ENCODE results near the gene FYB1.

FYB1 gene

GRCh38 chr5:39200081-39200480 is 19.3 kb downstream of the FYB1 start:
- H3K4me3 ChIP-seq (ENCODE audit: low read depth, low read length) = no peak overlapping the region
- no peak for TF ChIP-seq CTCF (IDR thresholded peaks at IDR 0.05; ENCODE audit: insufficient read depth, low read depth, low read length, missing control alignments)
- no peak for DNase-seq (ENCODE audit: low read depth)

GRCh38 chr5:39199335-39199734 is 20.0 kb downstream of the FYB1 start:
- no peak for TF ChIP-seq CTCF (IDR thresholded peaks at IDR 0.05; ENCODE audit: insufficient read depth, low read depth, low read length, missing control alignments)
- H3K4me3 ChIP-seq (ENCODE audit: low read depth, low read length) = no peak overlapping the region
- no peak for DNase-seq (ENCODE audit: low read depth)

- TF ChIP-seq CTCF (IDR thresholded peaks at IDR 0.05; ENCODE audit: insufficient read depth, low read depth, low read length, missing control alignments) = no peak
- no peak for DNase-seq (ENCODE audit: low read depth)
- H3K4me3 ChIP-seq (ENCODE audit: low read depth, low read length) = no peak overlapping the region
Measured at GRCh38 chr5:39198127-39198526, 21.2 kb downstream of the FYB1 start.

- DNase-seq (ENCODE audit: low read depth) = no peak
- no peak overlapping the region for H3K4me3 ChIP-seq (ENCODE audit: low read depth, low read length)
- no peak for TF ChIP-seq CTCF (IDR thresholded peaks at IDR 0.05; ENCODE audit: insufficient read depth, low read depth, low read length, missing control alignments)
Measured at GRCh38 chr5:39197556-39197955, 21.8 kb downstream of the FYB1 start.

GRCh38 chr5:39195198-39195826 is 24.1 kb downstream of the FYB1 start:
- no peak for DNase-seq (ENCODE audit: low read depth)
- H3K4me3 ChIP-seq (ENCODE audit: low read depth, low read length) = no peak overlapping the region
- TF ChIP-seq CTCF (IDR thresholded peaks at IDR 0.05; ENCODE audit: insufficient read depth, low read depth, low read length, missing control alignments) = no peak

GRCh38 chr5:39194466-39195136 is 24.8 kb downstream of the FYB1 start:
- no peak overlapping the region for H3K4me3 ChIP-seq (ENCODE audit: low read depth, low read length)
- no peak for TF ChIP-seq CTCF (IDR thresholded peaks at IDR 0.05; ENCODE audit: insufficient read depth, low read depth, low read length, missing control alignments)
- no peak for DNase-seq (ENCODE audit: low read depth)

Data from GM12865 (cell line).